GM12878 (cell line): ENCODE measurements around the gene CD300E. TPM values are rescaled to one million over a fixed set of nuclear protein-coding genes. Genes with fewer than 3 reads are reported as not detected.

Source experiments
- ATAC-seq: fragments of 200-7000 bp; cut with Tn5 transposase; 3 replicates; pipeline ENCODE4 v1.9.1; 2020; ENCODE audit warnings: mild to moderate bottlenecking, moderate library complexity
- BruUV-seq: library from RNA; stranded (reverse); fragments of 400-500 nt; replicated peaks from 2 replicates; lab custom pipeline; 2021; lab: Mats Ljungman, UMichigan
- CTCF ChIA-PET: fragments of 300-600 bp; sonication (Branson Sonifier 250); formaldehyde crosslinking; extraction: SDS; loops from one replicate; lab custom pipeline; 2021; ENCODE audit warnings: inconsistent platforms; lab: Yijun Ruan, JAX
- POLR2A ChIA-PET: fragments of 350-600 bp; formaldehyde crosslinking; extraction: SDS; loops from one replicate; lab custom pipeline; 2021; ENCODE audit warnings: inconsistent platforms; lab: Charles Lee
- RAD21 ChIA-PET: fragments of 300-600 bp; sonication (Branson Sonifier 250); formaldehyde crosslinking; loops from one replicate; lab custom pipeline; 2023; ENCODE audit warnings: antibody characterized with exemption; ENCODE audit not compliant: unreplicated experiment; lab: Charles Lee
- SMC1A ChIA-PET: fragments of 300-600 bp; sonication (Branson Sonifier 250); formaldehyde crosslinking; loops from one replicate; lab custom pipeline; 2023; ENCODE audit not compliant: unreplicated experiment, uncharacterized antibody; lab: Charles Lee
- DNase-seq: peaks from one replicate; pipeline ENCODE4 v3.0.0-alpha.2; 2011; ENCODE audit warnings: low read depth, low spot score
- FAIRE-seq: peaks from 3 replicates; lab custom pipeline; 2011; peaks lifted over from hg19 to GRCh38; lab: Jason Lieb, UNC
- H2AFZ ChIP-seq: 2 replicates; pipeline ENCODE4 v1.6.0; 2011; ENCODE audit warnings: low read depth, low read length, control low read depth; ENCODE audit not compliant: control insufficient read depth
- H3K27ac ChIP-seq: 2 replicates; pipeline ENCODE4 v1.5.1; 2011; ENCODE audit warnings: control low read depth; ENCODE audit not compliant: control insufficient read depth, insufficient read depth
- H3K27me3 ChIP-seq, 2 experiments: replicated peaks in 1 of 2; 2 replicates each; pipeline versions ENCODE4 v1.6.0 to v1.6.1; 2011; ENCODE audit warnings: low read length in 1 of 2; ENCODE audit not compliant: control insufficient read depth in 2 of 2, insufficient read depth in 2 of 2
- H3K36me3 ChIP-seq, 2 experiments: 2 replicates each; pipeline ENCODE4 v1.5.1; 2011; ENCODE audit warnings: low read length in 1 of 2; ENCODE audit not compliant: control insufficient read depth in 2 of 2, insufficient read depth in 2 of 2
- H3K4me1 ChIP-seq: 2 replicates; pipeline ENCODE4 v1.6.1; 2011; ENCODE audit warnings: mild to moderate bottlenecking, low read length, moderate library complexity, mixed read lengths; ENCODE audit not compliant: control insufficient read depth, insufficient read depth
- H3K4me2 ChIP-seq: 2 replicates; pipeline ENCODE4 v1.6.0; 2011; ENCODE audit warnings: control low read depth; ENCODE audit not compliant: control insufficient read depth, insufficient read depth
- H3K4me3 ChIP-seq: fragments of 200-600 bp; sonication (generic); 2 replicates; pipeline ENCODE4 v1.5.1; 2016
- H3K79me2 ChIP-seq: 2 replicates; pipeline ENCODE4 v1.6.0; 2011; ENCODE audit warnings: low read length; ENCODE audit not compliant: control insufficient read depth, insufficient read depth
- H3K9ac ChIP-seq: 2 replicates; pipeline ENCODE4 v1.8.0; 2011; ENCODE audit warnings: low read length, control low read depth, mixed read lengths; ENCODE audit not compliant: control insufficient read depth, insufficient read depth
- H3K9me3 ChIP-seq: replicated peaks from 3 replicates; pipeline ENCODE4 v1.5.1; 2011; ENCODE audit warnings: mild to moderate bottlenecking, low read length; ENCODE audit not compliant: control insufficient read depth, insufficient read depth
- H4K20me1 ChIP-seq: 2 replicates; pipeline ENCODE4 v1.6.0; 2011; ENCODE audit not compliant: control insufficient read depth, insufficient read depth
- ATF7 ChIP-seq: fragments of 450-650 bp; IDR thresholded peaks from 2 replicates; pipeline ENCODE4 v1.6.1; 2016; ENCODE audit warnings: low read depth, mild to moderate bottlenecking
- BCL11A ChIP-seq: IDR thresholded peaks from 2 replicates; pipeline ENCODE4 v1.6.1; 2011; ENCODE audit warnings: low read depth, low read length
- CBX5 ChIP-seq: sonication (generic); IDR thresholded peaks from 2 replicates; pipeline ENCODE4 v1.6.1; 2016; ENCODE audit warnings: low read depth, moderate library complexity, mild to moderate bottlenecking, inconsistent platforms
- CREB1 ChIP-seq: IDR thresholded peaks from 2 replicates; pipeline ENCODE4 v1.6.1; 2012; ENCODE audit warnings: low read depth, mild to moderate bottlenecking, inconsistent platforms
- IKZF1 ChIP-seq: fragments of 450-650 bp; conservative IDR thresholded peaks from 2 replicates; pipeline ENCODE4 v1.6.1; 2017; ENCODE audit warnings: antibody characterized with exemption, mild to moderate bottlenecking
- NFXL1 ChIP-seq: fragments of 450-650 bp; IDR thresholded peaks from 2 replicates; pipeline ENCODE4 v1.6.1; 2017; ENCODE audit warnings: antibody characterized with exemption, mild to moderate bottlenecking, borderline replicate concordance
- PAX8 ChIP-seq: fragments of 450-650 bp; IDR thresholded peaks from 2 replicates; pipeline ENCODE4 v1.6.1; 2017; ENCODE audit warnings: mild to moderate bottlenecking, moderate library complexity
- POLR2A ChIP-seq: IDR thresholded peaks from 2 replicates; pipeline ENCODE4 v1.6.1; 2011; ENCODE audit warnings: low read depth, mild to moderate bottlenecking, low read length
- RELA ChIP-seq: fragments of 450-650 bp; IDR thresholded peaks from 2 replicates; pipeline ENCODE4 v1.8.0; 2014; ENCODE audit warnings: borderline replicate concordance; ENCODE audit not compliant: partially characterized antibody
- RUNX3 ChIP-seq: IDR thresholded peaks from 2 replicates; pipeline ENCODE4 v1.6.1; 2012; ENCODE audit warnings: low read length, inconsistent platforms
- SREBF1 ChIP-seq: IDR thresholded peaks from 2 replicates; pipeline ENCODE4 v1.6.1; 2012; ENCODE audit warnings: mild to moderate bottlenecking, low read length
- SUPT20H ChIP-seq: IDR thresholded peaks from 2 replicates; pipeline ENCODE4 v1.6.1; 2011; ENCODE audit warnings: low read depth, mild to moderate bottlenecking, low read length, moderate library complexity, borderline replicate concordance; ENCODE audit not compliant: control insufficient read depth
- TAF1 ChIP-seq: IDR thresholded peaks from 2 replicates; pipeline ENCODE4 v1.6.1; 2011; ENCODE audit warnings: mild to moderate bottlenecking, low read depth, low read length, borderline replicate concordance
- ZSCAN29 ChIP-seq: fragments of 450-650 bp; IDR thresholded peaks from 2 replicates; pipeline ENCODE4 v1.6.1; 2017; ENCODE audit warnings: mild to moderate bottlenecking, moderate library complexity
- WGBS: methylation state at CpG from one replicate; pipeline ENCODE4 v1.1.6; 2016; ENCODE audit warnings: low lambda C conversion rate; ENCODE audit not compliant: insufficient replicate concordance, insufficient coverage; ENCODE audit errors: missing lambda C conversion rate; 5-methylcytosine and 5-hydroxymethylcytosine counted together
- in situ Hi-C: fragments of 300-500 bp; cut with MboI; formaldehyde crosslinking; loops from 9 replicates; pipeline ENCODE4 v1.14.3; 2018; ENCODE audit warnings: mixed read lengths
- intact Hi-C: fragments of 100-400 bp; cut with micrococcal nuclease; formaldehyde crosslinking; loops from one replicate; pipeline ENCODE4 v1.14.2; 2022; ENCODE audit not compliant: unreplicated experiment
- polyA plus RNA-seq, 11 experiments: library from polyadenylated mRNA; depleted of rRNA in 4 of 11; unstranded in 6 of 11; stranded (reverse) in 5 of 11; fragments of >200 nt; fragmentation: Nextera tagmentation in 4 of 11; fragmentation: Illumina TruSeq in 1 of 11; extraction: Ambion mirVana in 4 of 11; extraction: Trizol in 1 of 11; gene quantifications; 1 replicate in 1 of 11; 2 replicates in 10 of 11; pipeline versions ENCODE4 v1.2.1 to v1.2.3, GENCODE V29; 2011 to 2016; ENCODE audit warnings: inconsistent platforms in 2 of 11, missing spikeins in 2 of 11, low read depth in 1 of 11
- total RNA-seq, 4 experiments: library from RNA; depleted of rRNA in 3 of 4; stranded (reverse); fragments of >200 nt in 3 of 4; fragmentation: Illumina TruSeq in 1 of 4; extraction: Trizol in 1 of 4; gene quantifications; 2 replicates each; pipeline versions ENCODE4 v1.2.1 to v1.2.3, GENCODE V29; 2013 to 2021
- TF ChIP-seq, protein P1 (sequence below): IDR thresholded peaks from 2 replicates; pipeline ENCODE4 v1.6.1; 2011; ENCODE audit warnings: low read depth, mild to moderate bottlenecking, low read length, moderate library complexity, borderline replicate concordance; ENCODE audit errors: extremely low read depth
- TF ChIP-seq, protein P2 (sequence below): fragments of 450-650 bp; formaldehyde crosslinking; IDR thresholded peaks from 2 replicates; pipeline ENCODE4 v1.4.0; 2022; ENCODE audit warnings: mild to moderate bottlenecking, moderate library complexity

Gene CD300E
- total and polyA plus RNA-seq, 10 of the 15 experiments (the other 5 are each of a cell fraction or from before 2014, with no cell fraction given): not detected

DNA sequence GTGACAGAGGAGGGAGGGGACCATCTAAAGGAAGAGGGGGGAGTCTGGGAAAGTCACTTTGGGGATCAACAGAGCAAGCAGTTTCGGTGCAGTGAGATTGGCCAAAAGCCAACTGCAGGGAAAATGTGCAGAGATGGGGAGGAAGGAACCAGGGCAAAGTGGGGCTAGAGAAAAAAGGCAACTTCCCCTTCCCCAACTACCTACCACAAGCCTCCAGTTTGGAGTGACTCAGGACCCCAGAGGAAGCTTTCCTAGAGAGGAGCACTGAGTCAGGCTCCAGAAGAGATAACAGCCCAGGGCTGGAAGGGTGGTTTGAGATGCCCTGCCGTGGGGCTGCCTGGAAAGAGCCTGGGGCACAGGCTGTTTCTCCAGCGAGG is 24.5 kb downstream of the CD300E start:
- Histone ChIP-seq H4K20me1 (no peaks in the 10 kb centered on the region; the same call in 1 of the 2 replicates), H3K79me2 (no peaks in the 10 kb centered on the region), H3K27me3 (peaks cover 2 to 4% of the 10 kb centered on the region in 2 experiments; a peak in 3 of 4 replicates), H3K4me2 (no peak overlapping the region), H3K4me1 (no peaks in the 10 kb centered on the region; the same call in 1 of the 2 replicates), H3K9me3 (peaks cover 3% of the 10 kb centered on the region; the same call in 1 of the 3 replicates), H3K27ac (no peak overlapping the region), H3K4me3 (no peak overlapping the region), H2AFZ (no peak overlapping the region), H3K9ac (no peak overlapping the region), H3K36me3 (no peaks in the 10 kb centered on the region)
- WGBS: 12% methylated on average over 3 of the region's 3 CpGs
- in situ Hi-C loops: loop anchor here (5.0 kb wide), 1 partner anchor 222 kb away; no protein-coding TSS in a partner anchor
- SMC1A ChIA-PET: no interaction called here
- ATAC-seq: no peak
- CTCF ChIA-PET: interaction anchor here (2.3 kb wide), 1 partner anchor 32 kb away, joined by 10 read pairs; the partner anchor contains the start of gene CD300H
- no peak for DNase-seq
- POLR2A ChIA-PET: no interaction called here
- intact Hi-C loops: no loop called here
- RAD21 ChIA-PET: no interaction called here
- FAIRE-seq: no peak
- BruUV-seq: no TSS peak
- TF ChIP-seq IKZF1: no peak
- no peak for TF ChIP-seq PAX8
- TF ChIP-seq BCL11A: no peak
- TF ChIP-seq RELA: no peak
- TF ChIP-seq SUPT20H: no peak
- TF ChIP-seq RUNX3: no peak
- TF ChIP-seq TAF1: no peak
- TF ChIP-seq, protein P1, sequence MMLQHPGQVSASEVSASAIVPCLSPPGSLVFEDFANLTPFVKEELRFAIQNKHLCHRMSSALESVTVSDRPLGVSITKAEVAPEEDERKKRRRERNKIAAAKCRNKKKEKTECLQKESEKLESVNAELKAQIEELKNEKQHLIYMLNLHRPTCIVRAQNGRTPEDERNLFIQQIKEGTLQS: no peak
- TF ChIP-seq NFXL1: no peak
- TF ChIP-seq CBX5: no peak
- no peak for TF ChIP-seq SREBF1
- no peak for TF ChIP-seq POLR2A
- TF ChIP-seq ZSCAN29: no peak
- TF ChIP-seq, protein P2, sequence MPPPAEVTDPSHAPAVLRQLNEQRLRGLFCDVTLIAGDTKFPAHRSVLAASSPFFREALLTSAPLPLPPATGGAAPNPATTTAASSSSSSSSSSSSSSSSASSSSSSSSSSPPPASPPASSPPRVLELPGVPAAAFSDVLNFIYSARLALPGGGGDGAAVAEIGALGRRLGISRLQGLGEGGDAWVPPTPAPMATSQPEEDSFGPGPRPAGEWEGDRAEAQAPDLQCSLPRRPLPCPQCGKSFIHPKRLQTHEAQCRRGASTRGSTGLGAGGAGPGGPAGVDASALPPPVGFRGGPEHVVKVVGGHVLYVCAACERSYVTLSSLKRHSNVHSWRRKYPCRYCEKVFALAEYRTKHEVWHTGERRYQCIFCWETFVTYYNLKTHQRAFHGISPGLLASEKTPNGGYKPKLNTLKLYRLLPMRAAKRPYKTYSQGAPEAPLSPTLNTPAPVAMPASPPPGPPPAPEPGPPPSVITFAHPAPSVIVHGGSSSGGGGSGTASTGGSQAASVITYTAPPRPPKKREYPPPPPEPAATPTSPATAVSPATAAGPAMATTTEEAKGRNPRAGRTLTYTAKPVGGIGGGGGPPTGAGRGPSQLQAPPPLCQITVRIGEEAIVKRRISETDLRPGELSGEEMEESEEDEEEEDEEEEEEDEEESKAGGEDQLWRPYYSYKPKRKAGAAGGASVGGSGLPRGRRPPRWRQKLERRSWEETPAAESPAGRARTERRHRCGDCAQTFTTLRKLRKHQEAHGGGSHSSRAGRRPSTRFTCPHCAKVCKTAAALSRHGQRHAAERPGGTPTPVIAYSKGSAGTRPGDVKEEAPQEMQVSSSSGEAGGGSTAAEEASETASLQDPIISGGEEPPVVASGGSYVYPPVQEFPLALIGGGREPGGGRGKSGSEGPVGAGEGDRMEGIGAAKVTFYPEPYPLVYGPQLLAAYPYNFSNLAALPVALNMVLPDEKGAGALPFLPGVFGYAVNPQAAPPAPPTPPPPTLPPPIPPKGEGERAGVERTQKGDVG (CRISPR knock-in tag): no peak
- TF ChIP-seq ATF7: no peak
- TF ChIP-seq CREB1: no peak
- TF ChIP-seq, all 136 proteins: peak for 0
